Endodermal cell (in vitro differentiated cells): ENCODE data around the gene SIGLEC1. TPM values are rescaled to one million over a fixed set of nuclear protein-coding genes. Genes with fewer than 3 reads are reported as not detected.

Source experiments
- DNase-seq: peaks from one replicate; pipeline ENCODE4 v3.0.0-alpha.2; 2017
- H3K27ac ChIP-seq: 2 replicates; pipeline ENCODE4 v1.5.1; 2013; ENCODE audit warnings: mild to moderate bottlenecking, low read depth, low read length, moderate library complexity
- H3K27me3 ChIP-seq: 2 replicates; pipeline ENCODE4 v1.6.1; 2013; ENCODE audit warnings: mild to moderate bottlenecking, low read length, moderate library complexity; ENCODE audit not compliant: insufficient read depth, control insufficient read depth, poor library complexity, severe bottlenecking
- H3K36me3 ChIP-seq: 2 replicates; pipeline ENCODE4 v1.7.0; 2013; ENCODE audit warnings: mild to moderate bottlenecking, low read length, moderate library complexity; ENCODE audit not compliant: control insufficient read depth, insufficient read depth
- H3K4me1 ChIP-seq: one replicate; pipeline ENCODE4 v1.7.0; 2013; ENCODE audit warnings: low read length; ENCODE audit not compliant: control insufficient read depth, insufficient read depth
- H3K4me3 ChIP-seq: 2 replicates; pipeline ENCODE4 v1.5.1; 2013; ENCODE audit warnings: mild to moderate bottlenecking, low read length, moderate library complexity
- H3K9ac ChIP-seq: 2 replicates; pipeline ENCODE4 v1.6.1; 2013; ENCODE audit warnings: mild to moderate bottlenecking, low read length, moderate library complexity; ENCODE audit not compliant: poor library complexity, severe bottlenecking; ENCODE audit errors: extremely low read depth
- H3K9me3 ChIP-seq: 2 replicates; pipeline ENCODE4 v1.6.1; 2013; ENCODE audit warnings: mild to moderate bottlenecking, low read length, moderate library complexity; ENCODE audit not compliant: control insufficient read depth
- H3K27ac Mint-ChIP-seq: 2 replicates; pipeline ENCODE4 v1.8.0; 2020; ENCODE audit warnings: mixed read lengths
- H3K27me3 Mint-ChIP-seq: 2 replicates; pipeline ENCODE4 v1.8.0; 2021; ENCODE audit warnings: mild to moderate bottlenecking, mixed read lengths; ENCODE audit not compliant: insufficient read depth
- H3K36me3 Mint-ChIP-seq: 2 replicates; pipeline ENCODE4 v1.8.0; 2020; ENCODE audit warnings: low read depth, mixed read lengths
- H3K4me1 Mint-ChIP-seq: 2 replicates; pipeline ENCODE4 v1.8.0; 2020; ENCODE audit warnings: mixed read lengths
- H3K4me3 Mint-ChIP-seq: 2 replicates; pipeline ENCODE4 v1.8.0; 2020; ENCODE audit warnings: mild to moderate bottlenecking, moderate library complexity, mixed read lengths
- H3K9me3 Mint-ChIP-seq: 2 replicates; pipeline ENCODE4 v1.8.0; 2020; ENCODE audit warnings: mild to moderate bottlenecking, mixed read lengths
- CTCF ChIP-seq: fragments of 200-600 bp; sonication (generic); conservative IDR thresholded peaks from 2 replicates; pipeline ENCODE4 v1.5.0; 2021; ENCODE audit warnings: antibody characterized with exemption, mild to moderate bottlenecking
- WGBS, 2 experiments: methylation state at CpG; one replicate each; pipeline versions ENCODE4 v1.1.5 to v1.1.7; 2013; ENCODE audit warnings: missing lambda C conversion rate in 2 of 2, mixed read lengths in 1 of 2; ENCODE audit not compliant: insufficient coverage in 1 of 2, insufficient read length in 1 of 2; 5-methylcytosine and 5-hydroxymethylcytosine counted together
- total RNA-seq, 2 donors: library from RNA; stranded (reverse); fragmentation: NEBNext Ultra II Directional in 1 of 2; extraction: Animal tissue kit (Norgen Biotek cat#: 25700) in 1 of 2; gene quantifications; 2 replicates in 1 of 2; 3 replicates in 1 of 2; pipeline ENCODE4 v1.2.1, GENCODE V29; 2021

The SIGLEC1 gene
- total RNA-seq, 2 donors from 2014 or later = not detected

- no peaks in the 10 kb centered on the region for H3K4me1 Mint-ChIP-seq
- DNase-seq = no peak
- no peak overlapping the region for H3K4me3 Mint-ChIP-seq
- WGBS, 2 experiments = 92% methylated on average over 19 to 23 of the region's 23 CpGs
- H3K9ac ChIP-seq = no peak overlapping the region
- H3K27ac Mint-ChIP-seq = no peak overlapping the region
- TF ChIP-seq CTCF = no peak
- no peaks in the 10 kb centered on the region for H3K36me3 ChIP-seq
- H3K27me3 Mint-ChIP-seq = no peaks in the 10 kb centered on the region
- H3K27ac ChIP-seq = no peak overlapping the region
- no peaks in the 10 kb centered on the region for H3K27me3 ChIP-seq
- H3K4me3 ChIP-seq = no peak overlapping the region
- no peaks in the 10 kb centered on the region for H3K9me3 ChIP-seq
- H3K36me3 Mint-ChIP-seq = no peaks in the 10 kb centered on the region
- peaks cover 2% of the 10 kb centered on the region for H3K9me3 Mint-ChIP-seq
- H3K4me1 ChIP-seq = no peaks in the 10 kb centered on the region
These were observed 19.6 kb downstream of the SIGLEC1 start for GRCh38 chr20:3692706-3693294.

DNA sequence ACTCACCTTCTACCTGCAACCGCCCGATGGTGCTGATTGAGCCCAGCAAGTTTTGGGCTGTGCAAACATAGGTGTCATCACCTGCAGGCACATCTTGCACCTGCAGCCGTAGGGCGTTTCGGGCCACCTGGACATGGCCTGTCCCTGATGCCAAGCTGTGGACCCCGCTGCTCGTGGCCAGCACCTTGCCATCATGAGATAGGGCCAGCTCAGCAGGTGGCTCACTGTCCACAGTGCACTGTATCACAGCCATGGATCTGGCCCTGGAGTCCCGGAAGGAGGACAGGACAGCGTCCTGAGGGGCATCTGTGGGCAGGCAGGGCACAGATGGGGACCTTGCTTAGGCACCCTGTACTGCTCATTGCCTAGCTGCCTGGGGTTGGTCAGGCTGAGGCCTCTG, 20.5 kb downstream of the SIGLEC1 start:
- Mint-ChIP-seq H3K4me3 (no peak overlapping the region), H3K27me3 (peaks cover 3% of the 10 kb centered on the region), H3K36me3 (no peaks in the 10 kb centered on the region), H3K9me3 (peaks cover 2% of the 10 kb centered on the region), H3K27ac (no peak overlapping the region), H3K4me1 (no peaks in the 10 kb centered on the region)
- Histone ChIP-seq H3K4me1 (no peaks in the 10 kb centered on the region), H3K27ac (no peak overlapping the region), H3K27me3 (no peaks in the 10 kb centered on the region), H3K36me3 (no peaks in the 10 kb centered on the region), H3K9me3 (no peaks in the 10 kb centered on the region), H3K4me3 (no peak overlapping the region), H3K9ac (no peak overlapping the region)
- WGBS, 2 experiments = 92 to 93% methylated on average over 9 of the region's 9 CpGs
- no peak for TF ChIP-seq CTCF
- no peak for DNase-seq

- H3K27me3 ChIP-seq = no peaks in the 10 kb centered on the region
- no peaks in the 10 kb centered on the region for H3K36me3 ChIP-seq
- H3K9ac ChIP-seq = no peak overlapping the region
- Mint-ChIP-seq H3K27ac (no peak overlapping the region), H3K9me3 (peaks cover 1% of the 10 kb centered on the region), H3K36me3 (no peaks in the 10 kb centered on the region), H3K4me3 (no peak overlapping the region), H3K4me1 (no peaks in the 10 kb centered on the region), H3K27me3 (peaks cover 8% of the 10 kb centered on the region)
- no peak overlapping the region for H3K27ac ChIP-seq
- no peak for TF ChIP-seq CTCF
- 92% methylated on average over 16 of the region's 16 CpGs for WGBS, 2 experiments
- no peak for DNase-seq
- no peak overlapping the region for H3K4me3 ChIP-seq
- no peaks in the 10 kb centered on the region for H3K4me1 ChIP-seq
- no peaks in the 10 kb centered on the region for H3K9me3 ChIP-seq
These were observed 21.1 kb downstream of the SIGLEC1 start for GRCh38 chr20:3691306-3691705.
